Upper lobe of left lung (tissue), 4 donors: Measurements from ENCODE around the gene PWWP2B.

Experiments
- EP300 ChIP-seq, 4 donors: sonication (generic); formaldehyde crosslinking; IDR thresholded peaks; one replicate each; pipeline ENCODE4 v1.5.1; 2017; ENCODE audit warnings: antibody characterized with exemption in 4 of 4, control low read depth in 2 of 4
- POLR2A ChIP-seq, 4 donors: fragments of 450-650 bp; IDR thresholded peaks; one replicate each; pipeline ENCODE4 v1.5.1; 2016 to 2017; ENCODE audit warnings: antibody characterized with exemption in 4 of 4, mild to moderate bottlenecking in 2 of 4

DNA sequence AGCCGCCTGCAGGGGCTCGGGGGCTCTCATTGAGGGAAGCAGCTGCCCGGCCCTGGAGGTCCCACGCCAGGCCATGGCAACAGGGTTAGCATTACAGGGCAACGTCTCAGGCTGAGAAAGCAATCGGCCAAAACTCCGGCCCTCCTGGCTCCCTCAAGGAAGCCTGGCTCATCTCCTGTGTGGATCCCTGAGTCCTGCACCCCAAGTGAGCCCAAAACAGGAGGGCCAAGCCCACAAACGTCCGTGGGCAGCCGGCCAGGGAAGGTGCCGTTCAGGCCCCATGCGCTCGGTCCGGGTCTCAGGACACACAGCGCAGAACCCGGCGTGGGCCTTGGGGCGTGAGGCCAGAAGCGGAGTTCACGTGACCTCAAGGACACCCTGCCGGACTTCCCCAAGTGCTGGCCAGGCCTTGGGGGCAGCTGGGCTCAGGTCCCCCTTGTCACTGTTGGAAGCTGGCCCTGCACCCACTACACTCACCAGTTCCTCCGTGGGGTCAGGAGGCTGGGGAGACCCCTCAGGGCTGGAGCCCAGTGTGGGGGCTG lies 8.0 kb upstream of the PWWP2B start:
- no peak for TF ChIP-seq POLR2A (IDR thresholded peaks at IDR 0.05)
- no peak for TF ChIP-seq EP300 (IDR thresholded peaks at IDR 0.05)
